Measurements from ENCODE around the gene SLC27A2. TPM values are rescaled to one million over a fixed set of nuclear protein-coding genes. Genes with fewer than 3 reads are reported as not detected.

SLC27A2 gene
- total and polyA plus RNA-seq, 2 experiments from 2014 or later = 2.8 to 9.4 TPM

DNA sequence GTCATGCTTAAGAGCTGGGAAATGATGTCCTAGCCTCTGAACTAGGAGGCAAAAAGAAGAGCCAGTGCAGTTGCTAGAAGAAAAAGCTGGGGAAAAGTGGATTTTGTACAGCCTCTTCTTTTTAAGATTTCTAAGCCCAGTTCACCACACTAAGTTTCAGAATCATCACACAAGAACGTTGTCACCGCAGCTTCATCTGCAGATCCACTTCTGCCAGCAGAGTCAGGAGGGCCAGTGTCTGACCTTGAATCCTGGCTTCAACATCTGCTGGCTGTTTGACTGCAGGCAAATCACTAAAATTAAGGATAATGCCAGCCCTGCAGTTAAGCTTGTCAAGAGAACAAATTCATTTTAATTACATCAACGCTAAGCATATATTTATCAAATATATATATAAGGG lies 47.3 kb downstream of the SLC27A2 start:
- TF ChIP-seq NANOG (IDR thresholded peaks at IDR 0.05; ENCODE audit: borderline replicate concordance) = no peak
- Mint-ChIP-seq H3K4me1 (no peaks in the 10 kb centered on the region), H3K27me3 (ENCODE audit: insufficient read depth, low read depth, poor library complexity) (no peaks in the 10 kb centered on the region), H3K4me3 (no peak overlapping the region), H3K36me3 (ENCODE audit: low read depth) (no peaks in the 10 kb centered on the region), H3K27ac (no peak overlapping the region), H3K9me3 (no peaks in the 10 kb centered on the region)
- H3K4me3 ChIP-seq = no peak overlapping the region
- no peaks in the 10 kb centered on the region for H3F3A ChIP-seq (replicated peaks; ENCODE audit: low read depth)
- H3K27me3 ChIP-seq (ENCODE audit: insufficient read depth) = no peaks in the 10 kb centered on the region
- no peak overlapping the region for H2AFZ ChIP-seq
- ATAC-seq (no peak), DNase-seq (ENCODE audit: low spot score) (no peak)
- H3K9me2 ChIP-seq (ENCODE audit: insufficient read depth) = no peaks in the 10 kb centered on the region
- no peaks in the 10 kb centered on the region for H3K36me3 ChIP-seq (ENCODE audit: insufficient read depth)
- no peaks in the 10 kb centered on the region for H3K4me1 ChIP-seq (ENCODE audit: insufficient read depth)
- no peaks in the 10 kb centered on the region for H3K79me2 ChIP-seq (replicated peaks; ENCODE audit: insufficient read depth)
- no peak overlapping the region for H3K27ac ChIP-seq (ENCODE audit: low read depth)
- H4K20me1 ChIP-seq (replicated peaks; ENCODE audit: insufficient read depth) = no peaks in the 10 kb centered on the region; the same call in 1 of the 2 replicates
- no peak overlapping the region for H3K4me2 ChIP-seq

DNA sequence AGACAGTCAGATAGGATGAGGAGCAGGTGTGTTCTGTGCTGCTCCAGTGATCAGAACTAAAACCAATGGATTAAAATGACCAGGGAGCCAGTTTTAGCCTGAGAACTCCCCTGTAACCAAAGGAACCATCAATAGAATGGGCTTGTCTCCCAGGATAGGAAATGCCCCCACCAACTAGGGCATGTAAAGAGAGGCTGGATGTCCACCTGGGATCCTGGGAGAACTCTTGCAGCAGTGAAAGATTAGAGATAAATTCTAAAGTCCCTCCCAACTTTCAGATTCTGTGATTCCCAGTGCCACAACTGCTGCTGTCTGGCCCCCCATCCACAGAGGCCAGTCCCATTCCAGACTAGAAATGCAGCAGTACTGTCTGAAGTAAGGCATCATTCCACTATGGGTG lies 49.8 kb downstream of the SLC27A2 start:
- Mint-ChIP-seq H3K27me3 (ENCODE audit: insufficient read depth, low read depth, poor library complexity) (no peaks in the 10 kb centered on the region), H3K27ac (no peak overlapping the region), H3K9me3 (no peaks in the 10 kb centered on the region), H3K4me3 (no peak overlapping the region), H3K36me3 (ENCODE audit: low read depth) (no peaks in the 10 kb centered on the region), H3K4me1 (peaks cover 5% of the 10 kb centered on the region; the same call in 1 of the 3 replicates)
- Histone ChIP-seq H3K79me2 (replicated peaks; ENCODE audit: insufficient read depth) (no peaks in the 10 kb centered on the region), H2AFZ (no peak overlapping the region), H3F3A (replicated peaks; ENCODE audit: low read depth) (no peaks in the 10 kb centered on the region), H3K9me2 (ENCODE audit: insufficient read depth) (no peaks in the 10 kb centered on the region), H3K4me2 (no peak overlapping the region), H3K4me3 (no peak overlapping the region), H4K20me1 (replicated peaks; ENCODE audit: insufficient read depth) (no peaks in the 10 kb centered on the region; the same call in 1 of the 2 replicates), H3K27me3 (ENCODE audit: insufficient read depth) (no peaks in the 10 kb centered on the region), H3K4me1 (ENCODE audit: insufficient read depth) (no peaks in the 10 kb centered on the region), H3K27ac (ENCODE audit: low read depth) (no peak overlapping the region), H3K36me3 (ENCODE audit: insufficient read depth) (no peaks in the 10 kb centered on the region)
- no peak for ATAC-seq
- no peak for DNase-seq (ENCODE audit: low spot score)
- TF ChIP-seq POLR2AphosphoS5 (IDR thresholded peaks at IDR 0.05; ENCODE audit: low read depth) (no peak), EZH2 (IDR thresholded peaks at IDR 0.05; ENCODE audit: low read depth, unreplicated experiment) (no peak), CREB1 (CRISPR knock-in tag; IDR thresholded peaks at IDR 0.05; ENCODE audit: low read depth) (no peak), ZNF114 (CRISPR knock-in tag; IDR thresholded peaks at IDR 0.05) (no peak), ZNF331 (CRISPR knock-in tag; IDR thresholded peaks at IDR 0.05; ENCODE audit: low read depth) (no peak), NANOG (IDR thresholded peaks at IDR 0.05; ENCODE audit: borderline replicate concordance) (no peak), JUNB (IDR thresholded peaks at IDR 0.05; ENCODE audit: unreplicated experiment) (no peak), EZH2phosphoT487 (IDR thresholded peaks at IDR 0.05; ENCODE audit: unreplicated experiment) (no peak), STAT1 (IDR thresholded peaks at IDR 0.05; ENCODE audit: unreplicated experiment) (no peak)
- TF ChIP-seq, protein P1, sequence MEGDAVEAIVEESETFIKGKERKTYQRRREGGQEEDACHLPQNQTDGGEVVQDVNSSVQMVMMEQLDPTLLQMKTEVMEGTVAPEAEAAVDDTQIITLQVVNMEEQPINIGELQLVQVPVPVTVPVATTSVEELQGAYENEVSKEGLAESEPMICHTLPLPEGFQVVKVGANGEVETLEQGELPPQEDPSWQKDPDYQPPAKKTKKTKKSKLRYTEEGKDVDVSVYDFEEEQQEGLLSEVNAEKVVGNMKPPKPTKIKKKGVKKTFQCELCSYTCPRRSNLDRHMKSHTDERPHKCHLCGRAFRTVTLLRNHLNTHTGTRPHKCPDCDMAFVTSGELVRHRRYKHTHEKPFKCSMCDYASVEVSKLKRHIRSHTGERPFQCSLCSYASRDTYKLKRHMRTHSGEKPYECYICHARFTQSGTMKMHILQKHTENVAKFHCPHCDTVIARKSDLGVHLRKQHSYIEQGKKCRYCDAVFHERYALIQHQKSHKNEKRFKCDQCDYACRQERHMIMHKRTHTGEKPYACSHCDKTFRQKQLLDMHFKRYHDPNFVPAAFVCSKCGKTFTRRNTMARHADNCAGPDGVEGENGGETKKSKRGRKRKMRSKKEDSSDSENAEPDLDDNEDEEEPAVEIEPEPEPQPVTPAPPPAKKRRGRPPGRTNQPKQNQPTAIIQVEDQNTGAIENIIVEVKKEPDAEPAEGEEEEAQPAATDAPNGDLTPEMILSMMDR (conservative IDR thresholded peaks at IDR 0.05; ENCODE audit: low read depth in 2 of 2) = no peak
- TF ChIP-seq, protein P2, sequence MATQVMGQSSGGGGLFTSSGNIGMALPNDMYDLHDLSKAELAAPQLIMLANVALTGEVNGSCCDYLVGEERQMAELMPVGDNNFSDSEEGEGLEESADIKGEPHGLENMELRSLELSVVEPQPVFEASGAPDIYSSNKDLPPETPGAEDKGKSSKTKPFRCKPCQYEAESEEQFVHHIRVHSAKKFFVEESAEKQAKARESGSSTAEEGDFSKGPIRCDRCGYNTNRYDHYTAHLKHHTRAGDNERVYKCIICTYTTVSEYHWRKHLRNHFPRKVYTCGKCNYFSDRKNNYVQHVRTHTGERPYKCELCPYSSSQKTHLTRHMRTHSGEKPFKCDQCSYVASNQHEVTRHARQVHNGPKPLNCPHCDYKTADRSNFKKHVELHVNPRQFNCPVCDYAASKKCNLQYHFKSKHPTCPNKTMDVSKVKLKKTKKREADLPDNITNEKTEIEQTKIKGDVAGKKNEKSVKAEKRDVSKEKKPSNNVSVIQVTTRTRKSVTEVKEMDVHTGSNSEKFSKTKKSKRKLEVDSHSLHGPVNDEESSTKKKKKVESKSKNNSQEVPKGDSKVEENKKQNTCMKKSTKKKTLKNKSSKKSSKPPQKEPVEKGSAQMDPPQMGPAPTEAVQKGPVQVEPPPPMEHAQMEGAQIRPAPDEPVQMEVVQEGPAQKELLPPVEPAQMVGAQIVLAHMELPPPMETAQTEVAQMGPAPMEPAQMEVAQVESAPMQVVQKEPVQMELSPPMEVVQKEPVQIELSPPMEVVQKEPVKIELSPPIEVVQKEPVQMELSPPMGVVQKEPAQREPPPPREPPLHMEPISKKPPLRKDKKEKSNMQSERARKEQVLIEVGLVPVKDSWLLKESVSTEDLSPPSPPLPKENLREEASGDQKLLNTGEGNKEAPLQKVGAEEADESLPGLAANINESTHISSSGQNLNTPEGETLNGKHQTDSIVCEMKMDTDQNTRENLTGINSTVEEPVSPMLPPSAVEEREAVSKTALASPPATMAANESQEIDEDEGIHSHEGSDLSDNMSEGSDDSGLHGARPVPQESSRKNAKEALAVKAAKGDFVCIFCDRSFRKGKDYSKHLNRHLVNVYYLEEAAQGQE (IDR thresholded peaks at IDR 0.05; ENCODE audit: unreplicated experiment) = no peak
- TF ChIP-seq, protein P3, sequence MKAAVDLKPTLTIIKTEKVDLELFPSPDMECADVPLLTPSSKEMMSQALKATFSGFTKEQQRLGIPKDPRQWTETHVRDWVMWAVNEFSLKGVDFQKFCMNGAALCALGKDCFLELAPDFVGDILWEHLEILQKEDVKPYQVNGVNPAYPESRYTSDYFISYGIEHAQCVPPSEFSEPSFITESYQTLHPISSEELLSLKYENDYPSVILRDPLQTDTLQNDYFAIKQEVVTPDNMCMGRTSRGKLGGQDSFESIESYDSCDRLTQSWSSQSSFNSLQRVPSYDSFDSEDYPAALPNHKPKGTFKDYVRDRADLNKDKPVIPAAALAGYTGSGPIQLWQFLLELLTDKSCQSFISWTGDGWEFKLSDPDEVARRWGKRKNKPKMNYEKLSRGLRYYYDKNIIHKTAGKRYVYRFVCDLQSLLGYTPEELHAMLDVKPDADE (IDR thresholded peaks at IDR 0.05) = no peak

Measured in GM23338 (cell line).